Activated T-cell treated with anti-CD3 and anti-CD28 coated beads, Interleukin-2, amount 50 U/mL, for 24 hours (primary cell): ENCODE results near the gene HDAC10.

Experiments used
- DNase-seq: peaks from one replicate; pipeline ENCODE4 v3.0.0-alpha.2; 2020
- H3K27ac Mint-ChIP-seq: 2 replicates; pipeline ENCODE4 v1.8.0; 2020; ENCODE audit warnings: mild to moderate bottlenecking, mixed read lengths
- H3K27me3 Mint-ChIP-seq: 2 replicates; pipeline ENCODE4 v1.8.0; 2020; ENCODE audit warnings: mixed read lengths
- H3K36me3 Mint-ChIP-seq: 2 replicates; pipeline ENCODE4 v1.8.0; 2020; ENCODE audit warnings: low read depth, mixed read lengths
- H3K4me1 Mint-ChIP-seq: 2 replicates; pipeline ENCODE4 v1.8.0; 2020; ENCODE audit warnings: low read depth, mixed read lengths
- H3K4me3 Mint-ChIP-seq: 2 replicates; pipeline ENCODE4 v1.8.0; 2020; ENCODE audit warnings: mild to moderate bottlenecking, moderate library complexity, mixed read lengths
- H3K9me3 Mint-ChIP-seq: 2 replicates; pipeline ENCODE4 v1.8.0; 2020; ENCODE audit warnings: mixed read lengths

The HDAC10 gene

GRCh38 chr22:50258361-50259292 is 7.6 kb upstream of the HDAC10 start:
- no peaks in the 10 kb centered on the region for H3K9me3 Mint-ChIP-seq
- H3K4me1 Mint-ChIP-seq: peaks cover 8% of the 10 kb centered on the region
- DNase-seq: no peak
- H3K4me3 Mint-ChIP-seq: no peak overlapping the region
- no peaks in the 10 kb centered on the region for H3K36me3 Mint-ChIP-seq
- H3K27ac Mint-ChIP-seq: no peak overlapping the region
- H3K27me3 Mint-ChIP-seq: peaks cover 45% of the 10 kb centered on the region

- Mint-ChIP-seq H3K4me1 (peaks cover 8% of the 10 kb centered on the region), H3K9me3 (no peaks in the 10 kb centered on the region), H3K27ac (no peak overlapping the region), H3K36me3 (no peaks in the 10 kb centered on the region), H3K4me3 (no peak overlapping the region), H3K27me3 (peaks cover 35% of the 10 kb centered on the region)
- DNase-seq: no peak
Observed at GRCh38 chr22:50257451-50258360, 6.6 kb upstream of the HDAC10 start.

- Mint-ChIP-seq H3K4me1 (peaks cover 2% of the 10 kb centered on the region), H3K36me3 (no peaks in the 10 kb centered on the region), H3K4me3 (no peak overlapping the region), H3K9me3 (no peaks in the 10 kb centered on the region), H3K27ac (no peak overlapping the region), H3K27me3 (peaks cover 29% of the 10 kb centered on the region)
- DNase-seq: no peak
Observed at GRCh38 chr22:50257041-50257440, 6.0 kb upstream of the HDAC10 start.

GRCh38 chr22:50256258-50256862 is 5.3 kb upstream of the HDAC10 start:
- H3K4me3 Mint-ChIP-seq: no peak overlapping the region
- H3K4me1 Mint-ChIP-seq: no peaks in the 10 kb centered on the region
- no peak overlapping the region for H3K27ac Mint-ChIP-seq
- no peaks in the 10 kb centered on the region for H3K9me3 Mint-ChIP-seq
- DNase-seq: no peak
- H3K36me3 Mint-ChIP-seq: no peaks in the 10 kb centered on the region
- peaks cover 26% of the 10 kb centered on the region for H3K27me3 Mint-ChIP-seq

- Mint-ChIP-seq H3K4me3 (no peak overlapping the region), H3K4me1 (peaks cover 2% of the 10 kb centered on the region), H3K27me3 (peaks cover 25% of the 10 kb centered on the region), H3K9me3 (no peaks in the 10 kb centered on the region), H3K36me3 (peaks cover 2% of the 10 kb centered on the region), H3K27ac (no peak overlapping the region)
- no peak for DNase-seq
Observed at GRCh38 chr22:50255607-50256006, 4.5 kb upstream of the HDAC10 start.

- Mint-ChIP-seq H3K27ac (no peak overlapping the region), H3K4me1 (peaks cover 6% of the 10 kb centered on the region), H3K9me3 (no peaks in the 10 kb centered on the region), H3K4me3 (no peak overlapping the region), H3K27me3 (peaks cover 20% of the 10 kb centered on the region), H3K36me3 (peaks cover 4% of the 10 kb centered on the region)
- no peak for DNase-seq
Observed at GRCh38 chr22:50255099-50255498, 4.0 kb upstream of the HDAC10 start.

- DNase-seq: no peak
- H3K27ac Mint-ChIP-seq: no peak overlapping the region
- peaks cover 10% of the 10 kb centered on the region for H3K4me1 Mint-ChIP-seq
- no peak overlapping the region for H3K4me3 Mint-ChIP-seq
- peaks cover 4% of the 10 kb centered on the region for H3K36me3 Mint-ChIP-seq
- peaks cover 10% of the 10 kb centered on the region for H3K27me3 Mint-ChIP-seq
- H3K9me3 Mint-ChIP-seq: no peaks in the 10 kb centered on the region
Observed at GRCh38 chr22:50253941-50254340, 2.9 kb upstream of the HDAC10 start.

GRCh38 chr22:50253046-50253915 is 2.2 kb upstream of the HDAC10 start:
- H3K4me1 Mint-ChIP-seq: peaks cover 10% of the 10 kb centered on the region
- H3K9me3 Mint-ChIP-seq: no peaks in the 10 kb centered on the region
- H3K27ac Mint-ChIP-seq: no peak overlapping the region
- H3K36me3 Mint-ChIP-seq: peaks cover 4% of the 10 kb centered on the region
- H3K27me3 Mint-ChIP-seq: peaks cover 3% of the 10 kb centered on the region
- H3K4me3 Mint-ChIP-seq: no peak overlapping the region
- DNase-seq: no peak

- Mint-ChIP-seq H3K27ac (no peak overlapping the region), H3K36me3 (peaks cover 13% of the 10 kb centered on the region)
- peak; percentile 82 for DNase-seq
Observed at GRCh38 chr22:50252082-50253045, 1.3 kb upstream of the HDAC10 start.

GRCh38 chr22:50251477-50252081 is 514 bp upstream of the HDAC10 start:
- Mint-ChIP-seq H3K36me3 (peaks cover 20% of the 10 kb centered on the region), H3K4me3 (peak overlapping the region; percentile 85), H3K4me1 (peaks cover 20% of the 10 kb centered on the region), H3K27ac (no peak overlapping the region), H3K9me3 (no peaks in the 10 kb centered on the region), H3K27me3 (no peaks in the 10 kb centered on the region)
- peak; percentile 55 for DNase-seq

More at GRCh38 chr22:50252082-50253045, 1.3 kb upstream of the HDAC10 start:
- Mint-ChIP-seq H3K9me3 (no peaks in the 10 kb centered on the region), H3K4me1 (peaks cover 17% of the 10 kb centered on the region), H3K4me3 (peak overlapping the region; percentile 85), H3K27me3 (no peaks in the 10 kb centered on the region)

GRCh38 chr22:50250249-50250554 is 863 bp downstream of the HDAC10 start:
- Mint-ChIP-seq H3K27me3 (no peaks in the 10 kb centered on the region), H3K27ac (peak overlapping the region; percentile 71), H3K4me1 (peaks cover 25% of the 10 kb centered on the region), H3K4me3 (peak overlapping the region; percentile 85), H3K36me3 (peaks cover 32% of the 10 kb centered on the region), H3K9me3 (no peaks in the 10 kb centered on the region)
- no peak for DNase-seq

- H3K4me1 Mint-ChIP-seq: peaks cover 27% of the 10 kb centered on the region
- peaks cover 36% of the 10 kb centered on the region for H3K36me3 Mint-ChIP-seq
- no peaks in the 10 kb centered on the region for H3K9me3 Mint-ChIP-seq
- H3K27ac Mint-ChIP-seq: no peak overlapping the region
- no peaks in the 10 kb centered on the region for H3K27me3 Mint-ChIP-seq
- H3K4me3 Mint-ChIP-seq: peak overlapping the region; percentile 85
- DNase-seq: no peak
Observed at GRCh38 chr22:50249341-50250248, 1.5 kb downstream of the HDAC10 start.
